ENCODE measurements around the gene CHAMP1.

The CHAMP1 gene

DNA sequence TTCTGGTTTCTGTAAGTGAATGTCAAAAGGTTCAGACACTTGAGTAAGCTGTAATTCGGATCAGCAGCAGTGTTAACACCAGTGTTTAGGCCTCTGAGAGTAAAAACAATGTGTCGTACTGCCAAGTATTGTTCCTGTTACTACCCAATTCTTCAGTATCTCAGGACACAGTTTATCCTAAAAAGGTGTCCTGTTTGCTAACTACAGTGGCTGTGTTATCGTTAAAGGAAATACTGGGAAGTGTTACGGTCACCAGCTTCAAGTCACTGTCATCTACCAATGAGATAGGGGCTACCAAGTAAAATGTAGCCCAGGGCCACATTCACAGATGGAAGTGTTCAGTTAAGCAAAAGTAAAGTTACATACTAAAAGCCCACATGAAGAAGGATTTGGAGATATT is 35.2 kb upstream of the CHAMP1 start:
- Histone ChIP-seq H3K27me3 (ENCODE audit: control insufficient read depth in 3 of 3, insufficient read depth in 3 of 3, low read depth in 1 of 3, low read length in 3 of 3) (no peaks in the 10 kb centered on the region), H3K4me1 (ENCODE audit: control insufficient read depth in 2 of 2, insufficient read depth in 1 of 2, low read depth in 1 of 2, low read length in 2 of 2) (peaks cover 0 to 5% of the 10 kb centered on the region in 2 donors), H3K79me1 (ENCODE audit: low read depth, low read length) (no peaks in the 10 kb centered on the region), H3K14ac (ENCODE audit: low read length) (no peak overlapping the region), H4K91ac (ENCODE audit: low read depth, low read length, poor library complexity) (no peak overlapping the region), H2AK5ac (ENCODE audit: low read depth, low read length) (no peak overlapping the region), H3K4me2 (ENCODE audit: insufficient read depth, low read length, poor library complexity, severe bottlenecking) (no peak overlapping the region), H2BK15ac (ENCODE audit: low read length) (no peak overlapping the region), H2BK12ac (ENCODE audit: low read length) (no peak overlapping the region), H3K4ac (ENCODE audit: low read length) (no peak overlapping the region), H2BK120ac (ENCODE audit: low read depth, low read length) (no peak overlapping the region), H3K23ac (ENCODE audit: low read depth, low read length, poor library complexity) (no peak overlapping the region), H3K18ac (ENCODE audit: low read length) (no peak overlapping the region), H3K9ac (ENCODE audit: low read depth, low read length, poor library complexity) (no peak overlapping the region), H3K9me3 (replicated peaks in 1 of 2; ENCODE audit: control insufficient read depth in 2 of 2, insufficient read depth in 1 of 2, low read depth in 1 of 2, low read length in 2 of 2) (no peaks in the 10 kb centered on the region), H2AFZ (ENCODE audit: low read length) (no peak overlapping the region), H3K36me3 (replicated peaks in 1 of 2; ENCODE audit: control insufficient read depth in 2 of 2, insufficient read depth in 2 of 2, low read length in 2 of 2) (peaks cover 10 to 53% of the 10 kb centered on the region in 2 donors), H3K4me3 (ENCODE audit: low read length in 2 of 2) (no peak overlapping the region), H4K8ac (ENCODE audit: low read depth, low read length) (no peak overlapping the region), H2BK5ac (ENCODE audit: low read length) (no peak overlapping the region), H3K27ac (replicated peaks; ENCODE audit: low read length) (no peak overlapping the region)
- no CpG with 5 or more reads among the region's 4 CpGs for WGBS, 2 donors (ENCODE audit: extremely low coverage in 2 of 2, insufficient read length in 2 of 2, insufficient replicate concordance in 1 of 2)
- no peak for DNase-seq (ENCODE audit: low spot score)

- Histone ChIP-seq H3K14ac (ENCODE audit: low read length) (no peak overlapping the region), H3K4me1 (ENCODE audit: control insufficient read depth in 2 of 2, insufficient read depth in 1 of 2, low read depth in 1 of 2, low read length in 2 of 2) (peaks cover 0 to 5% of the 10 kb centered on the region in 2 donors), H2BK12ac (ENCODE audit: low read length) (no peak overlapping the region), H3K79me1 (ENCODE audit: low read depth, low read length) (no peaks in the 10 kb centered on the region), H3K36me3 (replicated peaks in 1 of 2; ENCODE audit: control insufficient read depth in 2 of 2, insufficient read depth in 2 of 2, low read length in 2 of 2) (peaks cover 9 to 53% of the 10 kb centered on the region in 2 donors), H3K27ac (replicated peaks; ENCODE audit: low read length) (no peak overlapping the region), H2BK15ac (ENCODE audit: low read length) (no peak overlapping the region), H3K9me3 (replicated peaks in 1 of 2; ENCODE audit: control insufficient read depth in 2 of 2, insufficient read depth in 1 of 2, low read depth in 1 of 2, low read length in 2 of 2) (no peaks in the 10 kb centered on the region), H3K4me2 (ENCODE audit: insufficient read depth, low read length, poor library complexity, severe bottlenecking) (no peak overlapping the region), H4K91ac (ENCODE audit: low read depth, low read length, poor library complexity) (no peak overlapping the region), H3K18ac (ENCODE audit: low read length) (no peak overlapping the region), H2BK5ac (ENCODE audit: low read length) (no peak overlapping the region), H2AK5ac (ENCODE audit: low read depth, low read length) (no peak overlapping the region), H3K4ac (ENCODE audit: low read length) (no peak overlapping the region), H3K27me3 (ENCODE audit: control insufficient read depth in 3 of 3, insufficient read depth in 3 of 3, low read depth in 1 of 3, low read length in 3 of 3) (no peaks in the 10 kb centered on the region), H3K4me3 (ENCODE audit: low read length in 2 of 2) (no peak overlapping the region), H3K23ac (ENCODE audit: low read depth, low read length, poor library complexity) (no peak overlapping the region), H2AFZ (ENCODE audit: low read length) (no peak overlapping the region), H3K9ac (ENCODE audit: low read depth, low read length, poor library complexity) (no peak overlapping the region), H4K8ac (ENCODE audit: low read depth, low read length) (no peak overlapping the region), H2BK120ac (ENCODE audit: low read depth, low read length) (no peak overlapping the region)
- DNase-seq (ENCODE audit: low spot score), result no peak
- WGBS, 2 donors (ENCODE audit: extremely low coverage in 2 of 2, insufficient read length in 2 of 2, insufficient replicate concordance in 1 of 2), result no CpG with 5 or more reads among the region's 2 CpGs
These were observed 34.4 kb upstream of the CHAMP1 start for GRCh38 chr13:114279758-114280355.

- no peaks in the 10 kb centered on the region for H3K27me3 ChIP-seq (ENCODE audit: control insufficient read depth in 3 of 3, insufficient read depth in 3 of 3, low read depth in 1 of 3, low read length in 3 of 3)
- peak within 1 kb of the TSS; percentile 31 for H2BK120ac ChIP-seq (ENCODE audit: low read depth, low read length)
- H3K4ac ChIP-seq (ENCODE audit: low read length), result no peak within 1 kb of the TSS
- peak within 1 kb of the TSS; percentile 100 for H3K27ac ChIP-seq (replicated peaks; ENCODE audit: low read length)
- H3K23ac ChIP-seq (ENCODE audit: low read depth, low read length, poor library complexity), result peak within 1 kb of the TSS; percentile 100
- no peak within 1 kb of the TSS for H2BK12ac ChIP-seq (ENCODE audit: low read length)
- peak within 1 kb of the TSS; percentile 99 for H3K14ac ChIP-seq (ENCODE audit: low read length)
- peak within 1 kb of the TSS; percentile 19 for H2AK5ac ChIP-seq (ENCODE audit: low read depth, low read length)
- no peak within 1 kb of the TSS for H4K91ac ChIP-seq (ENCODE audit: low read depth, low read length, poor library complexity)
- peak; percentile 95 for DNase-seq (ENCODE audit: low spot score)
- peak within 1 kb of the TSS; percentile 90 to 93 for H3K4me3 ChIP-seq (ENCODE audit: low read length in 2 of 2)
- peak within 1 kb of the TSS; percentile 100 for H3K18ac ChIP-seq (ENCODE audit: low read length)
- peak within 1 kb of the TSS; percentile 97 for H4K8ac ChIP-seq (ENCODE audit: low read depth, low read length)
- peaks cover 2% of the 10 kb centered on the region for H3K79me1 ChIP-seq (ENCODE audit: low read depth, low read length)
- H2BK5ac ChIP-seq (ENCODE audit: low read length), result peak within 1 kb of the TSS; percentile 96
- H3K9me3 ChIP-seq (replicated peaks in 1 of 2; ENCODE audit: control insufficient read depth in 2 of 2, insufficient read depth in 1 of 2, low read depth in 1 of 2, low read length in 2 of 2), result no peaks in the 10 kb centered on the region
- peak within 1 kb of the TSS; percentile 86 for H3K9ac ChIP-seq (ENCODE audit: low read depth, low read length, poor library complexity)
- peak within 1 kb of the TSS; percentile 80 for H3K4me2 ChIP-seq (ENCODE audit: insufficient read depth, low read length, poor library complexity, severe bottlenecking)
- no CpG with 5 or more reads among the region's 89 CpGs for WGBS, 2 donors (ENCODE audit: extremely low coverage in 2 of 2, insufficient read length in 2 of 2, insufficient replicate concordance in 1 of 2)
- H3K36me3 ChIP-seq (replicated peaks in 1 of 2; ENCODE audit: control insufficient read depth in 2 of 2, insufficient read depth in 2 of 2, low read length in 2 of 2), result peaks cover 7 to 53% of the 10 kb centered on the region in 2 donors
- H2AFZ ChIP-seq (ENCODE audit: low read length), result peak within 1 kb of the TSS; percentile 100
- peak within 1 kb of the TSS; percentile 30 for H2BK15ac ChIP-seq (ENCODE audit: low read length)
- H3K4me1 ChIP-seq (ENCODE audit: control insufficient read depth in 2 of 2, insufficient read depth in 1 of 2, low read depth in 1 of 2, low read length in 2 of 2), result peaks cover 0 to 6% of the 10 kb centered on the region in 2 donors
These were observed 32.8 kb upstream of the CHAMP1 start, which contains the start of gene UPF3A for GRCh38 chr13:114281351-114282040. Gene UPF3A, plus strand, starts transcription at chr13:114281601. Its CDS starts 39 bp downstream, at chr13:114281640.

- H3K4ac ChIP-seq (ENCODE audit: low read length), result no peak overlapping the region
- no CpG with 5 or more reads among the region's 50 CpGs for WGBS, 2 donors (ENCODE audit: extremely low coverage in 2 of 2, insufficient read length in 2 of 2, insufficient replicate concordance in 1 of 2)
These were observed 32.1 kb upstream of the CHAMP1 start for GRCh38 chr13:114282041-114282670.

More at GRCh38 chr13:114282041-114282670, 32.1 kb upstream of the CHAMP1 start:
- no peak overlapping the region for H2BK120ac ChIP-seq (ENCODE audit: low read depth, low read length)
- no peak overlapping the region for H2BK15ac ChIP-seq (ENCODE audit: low read length)
- H4K91ac ChIP-seq (ENCODE audit: low read depth, low read length, poor library complexity), result no peak overlapping the region
- peak overlapping the region; percentile 82 for H3K27ac ChIP-seq (replicated peaks; ENCODE audit: low read length)
- peaks cover 10 to 56% of the 10 kb centered on the region in 2 donors for H3K36me3 ChIP-seq (replicated peaks in 1 of 2; ENCODE audit: control insufficient read depth in 2 of 2, insufficient read depth in 2 of 2, low read length in 2 of 2)
- peak overlapping the region; percentile 90 for H3K18ac ChIP-seq (ENCODE audit: low read length)
- H3K4me2 ChIP-seq (ENCODE audit: insufficient read depth, low read length, poor library complexity, severe bottlenecking), result peak overlapping the region; percentile 69
- no peak overlapping the region for H4K8ac ChIP-seq (ENCODE audit: low read depth, low read length)
- H3K4me1 ChIP-seq (ENCODE audit: control insufficient read depth in 2 of 2, insufficient read depth in 1 of 2, low read depth in 1 of 2, low read length in 2 of 2), result peaks cover 0 to 6% of the 10 kb centered on the region in 2 donors
- peak overlapping the region; percentile 79 to 90 for H3K4me3 ChIP-seq (ENCODE audit: low read length in 2 of 2)
- H3K79me1 ChIP-seq (ENCODE audit: low read depth, low read length), result peaks cover 6% of the 10 kb centered on the region
- no peaks in the 10 kb centered on the region for H3K27me3 ChIP-seq (ENCODE audit: control insufficient read depth in 3 of 3, insufficient read depth in 3 of 3, low read depth in 1 of 3, low read length in 3 of 3)
- H2AFZ ChIP-seq (ENCODE audit: low read length), result peak overlapping the region; percentile 85
- H3K9ac ChIP-seq (ENCODE audit: low read depth, low read length, poor library complexity), result peak overlapping the region; percentile 78
- H3K23ac ChIP-seq (ENCODE audit: low read depth, low read length, poor library complexity), result no peak overlapping the region
- no peaks in the 10 kb centered on the region for H3K9me3 ChIP-seq (replicated peaks in 1 of 2; ENCODE audit: control insufficient read depth in 2 of 2, insufficient read depth in 1 of 2, low read depth in 1 of 2, low read length in 2 of 2)
- H2BK12ac ChIP-seq (ENCODE audit: low read length), result no peak overlapping the region
- H2BK5ac ChIP-seq (ENCODE audit: low read length), result no peak overlapping the region
- DNase-seq (ENCODE audit: low spot score), result peak; percentile 69
- peak overlapping the region; percentile 71 for H3K14ac ChIP-seq (ENCODE audit: low read length)
- no peak overlapping the region for H2AK5ac ChIP-seq (ENCODE audit: low read depth, low read length)

Data from neuronal stem cell (in vitro differentiated cells).